GM18517 (cell line): ENCODE measurements around the gene MT1B.

ENCODE experiments used
- ATAC-seq: cut with Tn5 transposase; IDR thresholded peaks from one replicate; pipeline ENCODE4 v1.9.1; 2021; ENCODE audit warnings: mild to moderate bottlenecking, moderate library complexity; ENCODE audit not compliant: unreplicated experiment

Gene MT1B

GRCh38 chr16:56636616-56637413 is 14.9 kb upstream of the MT1B start:
- no peak for ATAC-seq

DNA sequence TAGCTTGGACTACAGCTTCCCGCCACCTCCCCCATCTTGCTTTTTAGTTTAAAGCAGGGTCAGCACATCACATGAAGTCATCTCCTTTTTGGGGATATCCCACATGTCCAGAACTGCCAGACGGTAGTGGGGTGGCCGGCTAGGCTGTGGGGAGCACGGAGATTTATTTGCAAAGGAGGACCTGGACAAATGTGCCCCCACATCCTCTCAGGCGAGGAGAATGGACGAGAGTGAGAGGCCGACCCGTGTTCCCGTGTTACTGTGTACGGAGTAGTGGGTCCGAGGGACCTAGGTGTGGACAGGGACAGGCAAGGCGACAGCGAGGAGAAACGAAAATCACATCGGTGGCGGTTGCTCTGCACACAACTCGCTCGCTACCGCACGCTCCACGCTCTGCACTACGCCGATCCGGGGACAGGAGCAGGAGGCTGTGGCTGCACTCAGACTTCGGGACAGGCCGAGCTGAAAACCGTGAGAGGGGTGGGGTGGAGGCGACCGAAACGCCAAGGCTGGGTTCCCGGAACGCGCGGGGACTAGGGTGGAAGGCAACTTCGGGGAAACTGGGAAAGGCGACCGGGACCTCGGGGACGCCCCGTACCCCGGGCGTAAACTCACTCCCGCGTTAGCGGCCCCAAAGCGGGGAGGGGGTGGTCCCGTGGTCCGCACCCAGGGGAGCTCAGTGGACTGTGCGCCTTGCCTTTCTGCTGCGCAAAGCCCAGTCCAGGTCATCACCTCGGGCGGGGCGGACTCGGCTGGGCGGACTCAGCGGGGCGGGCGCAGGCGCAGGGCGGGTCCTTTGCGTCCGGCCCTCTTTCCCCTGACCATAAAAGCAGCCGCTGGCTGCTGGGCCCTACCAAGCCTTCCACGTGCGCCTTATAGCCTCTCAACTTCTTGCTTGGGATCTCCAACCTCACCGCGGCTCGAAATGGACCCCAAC is 13.6 kb upstream of the MT1B start, which contains the start of gene MT1A:
TSS of gene MT1A (plus strand) at position 853 of the 937 bp plus-strand sequence. CDS start at position 926, 73 bp downstream.
- ATAC-seq, result no peak

- no peak for ATAC-seq
Measured at GRCh38 chr16:56639045-56639444, 12.6 kb upstream of the MT1B start.

GRCh38 chr16:56640076-56640475 is 11.6 kb upstream of the MT1B start:
- no peak for ATAC-seq

GRCh38 chr16:56641166-56641565 is 10.5 kb upstream of the MT1B start:
- ATAC-seq, result no peak

- no peak for ATAC-seq
Measured at GRCh38 chr16:56643080-56643778, 8.5 kb upstream of the MT1B start.

DNA sequence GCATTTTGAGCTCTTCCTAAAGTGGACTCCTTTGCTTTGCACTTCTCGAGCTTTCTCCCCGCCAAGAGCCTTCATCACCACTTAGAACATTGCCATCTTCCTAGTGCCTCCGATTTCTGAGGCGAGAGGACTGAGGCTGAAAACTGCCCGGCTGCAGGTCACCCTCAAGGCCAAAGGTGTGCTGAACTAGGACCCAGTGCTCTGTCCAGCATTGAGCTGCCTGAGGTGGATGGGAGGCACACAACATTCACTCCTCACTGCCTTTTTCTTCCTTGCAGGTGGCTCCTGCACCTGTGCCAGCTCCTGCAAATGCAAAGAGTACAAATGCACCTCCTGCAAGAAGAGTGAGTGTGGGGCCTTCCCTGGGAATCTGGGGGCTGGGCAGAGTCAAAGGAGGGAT is 7.9 kb upstream of the MT1B start:
- ATAC-seq, result no peak

GRCh38 chr16:56645311-56645710 is 6.4 kb upstream of the MT1B start:
- no peak for ATAC-seq

DNA sequence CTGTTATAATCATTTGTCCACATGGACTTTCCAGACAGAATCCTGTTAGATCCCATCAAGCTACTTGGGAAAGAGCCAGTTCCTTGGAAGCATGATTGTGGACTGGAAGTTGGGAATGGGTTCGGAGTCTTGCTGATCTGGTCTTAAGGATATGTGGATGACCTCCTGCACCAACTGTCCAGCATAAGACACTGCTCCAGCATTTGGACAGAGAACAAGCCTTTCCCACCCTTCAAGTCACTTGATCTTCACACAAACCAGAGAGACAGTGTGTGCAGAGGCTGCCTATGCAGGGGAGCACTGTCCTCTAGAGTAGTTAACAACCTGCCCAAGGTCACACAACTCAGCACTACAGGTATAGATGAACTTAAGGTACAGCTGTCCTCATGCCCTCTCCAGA is 5.8 kb upstream of the MT1B start:
- ATAC-seq, result no peak

GRCh38 chr16:56647641-56648431 is 3.9 kb upstream of the MT1B start:
- ATAC-seq, result no peak

GRCh38 chr16:56649271-56649670 is 2.4 kb upstream of the MT1B start:
- ATAC-seq, result no peak

GRCh38 chr16:56649820-56650219 is 1.9 kb upstream of the MT1B start:
- ATAC-seq, result no peak

DNA sequence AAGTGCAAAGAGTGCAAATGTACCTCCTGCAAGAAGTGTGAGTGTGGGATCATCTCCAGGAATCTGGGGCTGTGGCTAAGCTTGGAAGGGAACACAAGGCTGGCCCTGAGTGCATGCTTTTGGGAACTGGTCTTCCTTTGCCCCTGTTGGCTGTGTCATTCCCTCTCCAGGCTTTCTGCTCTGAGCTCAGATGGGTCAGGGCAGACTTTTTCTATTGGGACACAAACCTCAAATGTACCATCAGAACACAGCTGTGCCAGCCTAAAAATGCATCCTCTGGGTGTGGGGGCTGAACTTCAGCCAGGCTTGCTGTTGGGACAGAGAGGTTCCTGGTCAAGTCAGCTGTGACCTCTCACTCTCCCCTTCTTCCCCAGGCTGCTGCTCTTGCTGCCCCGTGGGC is 914 bp downstream of the MT1B start:
- no peak for ATAC-seq

DNA sequence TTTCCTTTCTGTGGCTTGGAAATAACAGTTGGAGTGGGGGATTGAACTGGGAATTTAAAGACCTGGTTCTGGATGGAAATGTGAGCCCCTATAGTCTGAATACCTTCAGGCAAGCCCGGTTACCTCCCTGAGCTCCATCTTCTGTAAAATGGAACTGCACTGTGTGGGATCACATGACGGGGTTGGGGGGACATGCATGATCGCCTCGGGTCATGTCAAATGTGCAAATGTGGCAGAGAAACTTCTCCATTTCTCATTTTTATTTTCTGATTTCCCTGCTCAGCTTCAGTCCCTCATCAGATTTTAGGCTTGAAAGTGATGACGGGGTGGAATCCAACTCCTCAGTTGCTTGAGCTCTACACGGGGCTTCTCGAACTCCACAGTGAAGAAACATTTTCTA is 1.5 kb downstream of the MT1B start:
- ATAC-seq, result no peak

- ATAC-seq, result no peak
Measured at GRCh38 chr16:56657555-56658326, 6.1 kb downstream of the MT1B start, which contains the start of gene MT1F. MT1F (plus strand) TSS chr16:56657959; CDS start chr16:56658059, 100 bp downstream.

DNA sequence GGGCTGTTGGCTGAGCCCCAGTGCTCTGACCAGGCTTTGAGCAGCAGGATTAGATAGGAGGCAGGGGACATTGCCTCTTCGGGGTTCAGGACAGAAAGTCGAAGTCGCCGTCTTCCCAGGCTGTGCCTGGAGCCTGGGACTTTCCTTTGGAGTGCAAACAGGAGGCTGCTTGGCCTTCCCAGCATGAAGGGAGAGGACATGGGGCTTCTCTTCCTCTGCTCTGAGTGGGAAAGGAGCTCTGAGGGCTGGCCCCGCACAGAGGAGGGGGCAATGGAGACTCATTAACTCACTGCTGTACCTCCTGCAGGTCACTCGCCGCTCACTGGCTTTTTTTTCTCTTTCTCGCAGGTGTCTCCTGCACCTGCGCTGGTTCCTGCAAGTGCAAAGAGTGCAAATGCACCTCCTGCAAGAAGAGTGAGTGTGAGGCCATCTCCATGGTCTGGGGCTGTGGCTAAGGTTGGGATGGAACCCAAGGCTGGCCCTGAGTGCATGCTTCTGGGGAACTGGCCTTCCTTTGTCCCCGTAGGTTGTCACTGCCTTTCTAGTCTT is 6.7 kb downstream of the MT1B start:
- no peak for ATAC-seq

GRCh38 chr16:56662357-56663354 is 11.0 kb downstream of the MT1B start:
- ATAC-seq, result no peak

DNA sequence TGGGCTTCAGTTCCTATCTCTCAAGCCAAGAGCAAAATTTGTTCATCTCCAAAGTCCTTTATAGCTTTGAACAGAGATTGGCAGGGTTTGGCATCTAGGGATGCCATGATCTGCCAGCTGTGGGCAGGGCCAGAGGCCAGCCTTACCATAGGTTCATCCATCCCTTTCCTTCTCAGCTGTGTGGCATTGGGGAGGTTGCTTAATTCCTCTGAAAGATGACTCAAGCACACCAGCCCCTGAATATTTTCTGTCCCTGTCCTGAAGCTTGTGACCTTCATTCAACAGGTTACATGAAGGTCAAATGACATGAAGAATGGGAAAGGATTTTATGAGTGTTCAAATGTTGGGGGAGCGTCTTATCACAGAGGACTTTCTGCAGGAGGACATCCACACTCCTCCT is 12.8 kb downstream of the MT1B start:
- ATAC-seq, result no peak
